ENCODE data around the gene ABCC12. TPM values are rescaled to one million over a fixed set of nuclear protein-coding genes. Genes with fewer than 3 reads are reported as not detected.

ABCC12 gene
- total and polyA plus RNA-seq, 2 of the 8 experiments (the other 6 are each of a cell fraction or from before 2014, with no cell fraction given), result 0.05 TPM; not detected in 1

DNA sequence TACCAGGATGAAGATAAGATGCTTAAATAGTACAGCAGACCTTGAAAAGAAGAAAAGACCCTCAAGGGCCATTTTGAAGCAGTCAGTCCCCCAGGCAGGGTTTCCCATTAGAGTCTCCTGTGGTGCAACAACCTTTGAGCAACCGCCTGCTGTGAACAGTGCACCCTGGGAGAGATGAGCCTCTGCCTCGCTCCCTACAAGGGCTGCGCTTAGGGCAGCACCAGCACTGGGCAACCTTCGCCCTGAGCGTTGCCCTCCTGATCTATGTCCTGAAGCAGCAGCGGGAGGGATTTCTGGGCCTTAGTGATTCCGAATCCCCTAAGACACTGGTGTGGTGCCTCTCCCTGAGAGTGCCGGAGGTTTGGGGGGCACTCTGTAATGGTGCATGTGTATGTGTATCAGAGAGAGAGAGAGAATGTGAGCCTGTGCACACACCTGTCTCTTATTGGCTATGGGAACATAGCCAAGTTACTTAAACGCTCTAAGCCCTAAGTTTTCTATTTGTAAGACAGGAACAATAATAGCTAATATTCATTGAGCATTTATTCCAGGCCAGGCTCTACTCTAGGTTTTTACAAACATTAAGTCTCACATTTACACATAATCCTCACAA lies 25.2 kb upstream of the ABCC12 start:
- DNase-seq (ENCODE audit: low read depth in 1 of 2, low spot score in 2 of 2) (no peak), FAIRE-seq (no peak)
- H3K23me2 ChIP-seq (ENCODE audit: low read depth, low read length), result no peaks in the 10 kb centered on the region
- no peaks in the 10 kb centered on the region for H3K36me3 ChIP-seq (ENCODE audit: control insufficient read depth in 2 of 4, insufficient read depth in 4 of 4, low read length in 3 of 4)
- H4K91ac ChIP-seq (replicated peaks; ENCODE audit: insufficient read length, low read length), result no peak overlapping the region
- no peak overlapping the region for H2BK12ac ChIP-seq (ENCODE audit: low read depth, low read length)
- no peak overlapping the region for H4K5ac ChIP-seq (ENCODE audit: insufficient read length, low read depth, low read length)
- WGBS, 2 experiments (ENCODE audit: extremely low coverage in 1 of 2, insufficient coverage in 1 of 2, insufficient read length in 1 of 2, insufficient replicate concordance in 2 of 2, low coverage in 1 of 2, low lambda C conversion rate in 2 of 2, missing lambda C conversion rate in 1 of 2), result 91% methylated on average over 8 of the region's 9 CpGs; no CpG with 5 or more reads in 1 of the 2 experiments
- no peak overlapping the region for H2BK20ac ChIP-seq (ENCODE audit: low read length)
- ChIA-PET POLR2A (ENCODE audit: partially characterized antibody) (no interaction called here), CTCF (ENCODE audit: partially characterized antibody) (no interaction called here)
- no peak overlapping the region for H2BK5ac ChIP-seq (ENCODE audit: low read depth, low read length)
- H2AFZ ChIP-seq (ENCODE audit: low read length), result no peak overlapping the region
- H4K8ac ChIP-seq (ENCODE audit: extremely low read depth, insufficient read depth, low read length), result no peak overlapping the region
- no peak overlapping the region for H3K27ac ChIP-seq (ENCODE audit: low read depth, low read length)
- no peaks in the 10 kb centered on the region for H4K20me1 ChIP-seq (replicated peaks in 1 of 2; ENCODE audit: control insufficient read depth in 1 of 2, insufficient read depth in 2 of 2, low read length in 2 of 2)
- H2BK120ac ChIP-seq (replicated peaks; ENCODE audit: low read depth, low read length), result no peak overlapping the region
- no peaks in the 10 kb centered on the region for H3K27me3 ChIP-seq (replicated peaks in 1 of 4; ENCODE audit: control insufficient read depth in 3 of 4, extremely low read depth in 1 of 4, insufficient read depth in 3 of 4, low read length in 3 of 4)
- H3K9ac ChIP-seq (replicated peaks in 1 of 4; ENCODE audit: extremely low read depth in 1 of 4, low read depth in 3 of 4, low read length in 3 of 4), result no peak overlapping the region
- no peaks in the 10 kb centered on the region for H3K79me1 ChIP-seq (ENCODE audit: low read depth, low read length)
- H3K4me3 ChIP-seq (ENCODE audit: extremely low read depth in 1 of 4, insufficient read depth in 2 of 4, low read depth in 3 of 4, low read length in 4 of 4), result no peak overlapping the region
- no peak overlapping the region for H3K23ac ChIP-seq (ENCODE audit: insufficient read length)
- no peak overlapping the region for H3K56ac ChIP-seq (replicated peaks; ENCODE audit: insufficient read length, low read depth, low read length)
- H2AK5ac ChIP-seq (ENCODE audit: low read depth, low read length), result no peak overlapping the region
- H3K9me3 ChIP-seq (ENCODE audit: insufficient read depth in 2 of 2, low read depth in 1 of 2, low read length in 1 of 2), result no peaks in the 10 kb centered on the region
- no peak overlapping the region for H3K4me2 ChIP-seq (ENCODE audit: insufficient read depth in 1 of 2, low read depth in 2 of 2, low read length in 2 of 2)
- H3K18ac ChIP-seq (ENCODE audit: extremely low read depth, low read length), result no peak overlapping the region
- H3K4ac ChIP-seq (replicated peaks; ENCODE audit: insufficient read length, low read depth, low read length), result no peak overlapping the region
- TF ChIP-seq CEBPB (IDR thresholded peaks at IDR 0.05; ENCODE audit: low read depth, low read length), result no peak
- TF ChIP-seq JUND (IDR thresholded peaks at IDR 0.05; ENCODE audit: low read length), result no peak
- no peak for TF ChIP-seq CHD2 (IDR thresholded peaks at IDR 0.05; ENCODE audit: low read length)
- TF ChIP-seq CHD1 (IDR thresholded peaks at IDR 0.05; ENCODE audit: low read depth, low read length), result no peak
- no peak overlapping the region for H3K14ac ChIP-seq (ENCODE audit: insufficient read length)
- no peaks in the 10 kb centered on the region for H3K4me1 ChIP-seq (replicated peaks in 1 of 4; ENCODE audit: control insufficient read depth in 3 of 4, insufficient read depth in 4 of 4, low read length in 3 of 4)
- H2BK15ac ChIP-seq (ENCODE audit: low read length), result no peak overlapping the region
- H3K79me2 ChIP-seq (ENCODE audit: control insufficient read depth in 1 of 2, insufficient read depth in 2 of 2, low read length in 2 of 2), result no peaks in the 10 kb centered on the region

Data from H1 (cell line).